ENCODE results near the gene PODN. TPM values are rescaled to one million over a fixed set of nuclear protein-coding genes. Genes with fewer than 3 reads are reported as not detected.

PODN gene
- total RNA-seq, 4 donors from 2014 or later: 88.4 to 197 (median 150) TPM

DNA sequence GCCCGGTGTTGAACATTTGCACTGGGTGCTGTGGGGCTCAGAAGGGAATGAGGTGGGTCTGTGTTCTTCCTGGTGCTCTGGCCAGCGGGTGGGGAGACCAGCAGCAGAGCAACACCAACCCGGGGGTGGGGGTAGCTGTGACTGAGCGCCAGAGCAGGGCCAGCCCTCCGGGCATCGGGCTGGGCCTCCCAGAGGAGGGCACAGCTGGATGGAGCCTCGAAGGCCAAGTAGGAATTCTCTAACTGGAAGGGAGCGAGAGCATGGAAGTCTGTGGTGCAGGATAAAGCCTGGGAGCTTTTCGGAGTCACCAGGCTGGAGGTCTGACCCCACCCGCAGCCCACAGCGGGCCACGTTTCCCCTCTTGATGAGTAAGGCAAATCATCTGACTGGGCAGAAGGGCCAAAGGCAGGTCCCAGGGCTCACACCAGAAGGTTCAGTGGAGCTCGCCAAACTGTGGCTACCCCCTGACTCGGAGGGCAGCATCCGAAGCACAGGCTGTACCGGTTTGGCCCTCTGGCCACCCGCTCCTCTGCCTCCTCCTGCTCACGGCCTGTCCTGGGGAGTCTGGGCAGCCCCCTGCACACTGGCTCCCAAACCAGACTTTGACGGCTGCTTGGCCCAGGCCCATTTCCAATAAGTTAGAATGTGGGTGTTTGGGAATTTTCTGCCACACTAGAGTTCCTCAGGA, 61.6 kb downstream of the PODN start:
- TF ChIP-seq, protein P1, sequence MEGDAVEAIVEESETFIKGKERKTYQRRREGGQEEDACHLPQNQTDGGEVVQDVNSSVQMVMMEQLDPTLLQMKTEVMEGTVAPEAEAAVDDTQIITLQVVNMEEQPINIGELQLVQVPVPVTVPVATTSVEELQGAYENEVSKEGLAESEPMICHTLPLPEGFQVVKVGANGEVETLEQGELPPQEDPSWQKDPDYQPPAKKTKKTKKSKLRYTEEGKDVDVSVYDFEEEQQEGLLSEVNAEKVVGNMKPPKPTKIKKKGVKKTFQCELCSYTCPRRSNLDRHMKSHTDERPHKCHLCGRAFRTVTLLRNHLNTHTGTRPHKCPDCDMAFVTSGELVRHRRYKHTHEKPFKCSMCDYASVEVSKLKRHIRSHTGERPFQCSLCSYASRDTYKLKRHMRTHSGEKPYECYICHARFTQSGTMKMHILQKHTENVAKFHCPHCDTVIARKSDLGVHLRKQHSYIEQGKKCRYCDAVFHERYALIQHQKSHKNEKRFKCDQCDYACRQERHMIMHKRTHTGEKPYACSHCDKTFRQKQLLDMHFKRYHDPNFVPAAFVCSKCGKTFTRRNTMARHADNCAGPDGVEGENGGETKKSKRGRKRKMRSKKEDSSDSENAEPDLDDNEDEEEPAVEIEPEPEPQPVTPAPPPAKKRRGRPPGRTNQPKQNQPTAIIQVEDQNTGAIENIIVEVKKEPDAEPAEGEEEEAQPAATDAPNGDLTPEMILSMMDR (IDR thresholded peaks at IDR 0.05; ENCODE audit: low read depth): no peak

DNA sequence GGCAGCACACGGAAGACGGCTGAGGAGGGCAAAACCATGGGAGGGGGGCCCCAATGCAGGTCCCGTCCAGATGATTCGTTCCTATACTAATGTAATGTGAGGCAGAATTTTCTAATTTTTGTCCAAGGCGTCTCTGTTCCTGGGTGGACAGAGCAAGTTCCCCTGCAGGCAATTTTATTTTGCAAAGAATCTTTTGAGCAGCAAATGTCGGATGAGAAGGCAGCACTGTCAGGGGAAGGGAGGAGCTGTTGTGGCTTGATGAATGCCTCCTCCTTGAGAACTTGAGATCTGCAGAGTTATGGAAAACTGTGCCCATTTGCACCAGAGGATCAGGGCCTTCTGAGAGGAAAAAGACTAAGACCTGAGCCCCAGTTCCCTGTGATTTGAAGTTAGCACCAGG, 63.1 kb downstream of the PODN start:
- TF ChIP-seq, protein P1 (IDR thresholded peaks at IDR 0.05; ENCODE audit: low read depth): no peak

DNA sequence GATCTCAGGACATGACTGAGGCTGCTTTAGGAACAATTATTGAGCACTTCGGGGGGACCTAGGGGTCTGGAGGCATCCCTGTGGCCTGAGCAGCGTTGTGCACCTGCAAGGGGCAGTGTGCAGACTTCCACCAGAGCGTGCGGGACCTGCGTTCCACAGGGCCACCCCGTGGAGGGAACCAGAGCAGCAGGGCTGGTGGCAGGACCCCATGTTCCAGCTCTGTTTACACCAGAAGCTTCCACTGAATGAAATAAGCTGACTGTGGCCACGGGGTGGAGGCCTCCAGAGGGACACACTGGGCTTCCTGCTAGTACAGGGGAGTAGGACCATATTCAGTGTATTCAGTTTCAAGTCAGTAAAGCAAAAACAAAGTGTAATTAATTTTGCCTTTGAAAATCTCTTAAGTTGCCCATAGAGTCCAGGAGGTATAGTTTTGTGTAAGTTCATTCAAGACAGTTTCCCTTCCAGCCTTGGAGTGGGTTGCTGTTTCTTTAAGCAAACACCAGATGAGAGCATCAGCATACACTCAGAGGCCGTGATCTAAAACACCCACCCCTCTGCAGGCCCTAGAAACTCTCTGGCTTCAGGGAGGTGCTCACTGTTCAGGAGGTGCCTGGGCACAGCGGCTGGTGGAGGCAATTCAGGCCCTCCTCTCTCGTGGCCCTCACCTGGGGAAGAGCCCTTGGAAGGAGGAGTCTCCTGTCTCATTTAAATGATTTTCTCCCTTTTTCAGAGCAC, 63.8 kb downstream of the PODN start:
- TF ChIP-seq, protein P1 (IDR thresholded peaks at IDR 0.05; ENCODE audit: low read depth): no peak

DNA sequence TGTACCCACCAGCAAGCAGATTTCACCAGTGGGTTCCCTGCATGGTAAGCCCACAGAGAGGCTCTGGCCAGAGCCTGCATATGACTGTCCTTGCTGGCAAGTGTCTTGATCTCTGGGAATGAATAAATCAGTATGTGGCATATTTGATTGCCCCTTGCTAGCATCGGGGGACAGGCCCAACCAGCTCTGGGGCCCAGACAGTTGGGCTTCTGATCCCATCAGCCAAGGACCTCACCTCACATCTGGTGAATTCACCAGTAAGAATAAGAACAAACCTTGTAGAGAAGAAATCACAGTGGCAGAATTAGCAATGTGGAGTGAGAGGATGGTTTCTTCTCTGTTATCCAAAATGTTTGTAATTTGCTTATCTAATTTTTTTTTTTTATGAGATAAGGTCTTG, 64.5 kb downstream of the PODN start:
- TF ChIP-seq, protein P1 (IDR thresholded peaks at IDR 0.05; ENCODE audit: low read depth): no peak

DNA sequence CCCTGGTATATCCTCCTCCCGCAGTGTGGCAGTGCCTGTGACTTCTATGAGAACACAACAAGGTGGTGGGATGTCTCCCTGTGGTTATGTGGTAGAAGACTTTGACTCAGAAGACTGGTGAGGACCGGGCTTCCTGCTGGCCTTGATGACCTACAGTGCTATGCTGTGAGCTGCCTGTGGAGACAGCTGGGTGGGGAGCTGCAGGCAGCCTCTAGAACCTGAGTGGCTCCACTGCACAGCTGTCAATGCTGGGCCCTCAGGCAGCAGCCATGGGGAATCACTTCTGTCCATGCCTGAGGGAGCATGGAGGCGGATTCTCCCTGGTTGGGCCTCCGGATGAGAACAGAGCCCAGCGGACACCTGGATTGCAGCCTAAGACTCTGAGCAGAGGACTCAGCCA, 65.5 kb downstream of the PODN start:
- TF ChIP-seq, protein P1 (IDR thresholded peaks at IDR 0.05; ENCODE audit: low read depth): no peak

DNA sequence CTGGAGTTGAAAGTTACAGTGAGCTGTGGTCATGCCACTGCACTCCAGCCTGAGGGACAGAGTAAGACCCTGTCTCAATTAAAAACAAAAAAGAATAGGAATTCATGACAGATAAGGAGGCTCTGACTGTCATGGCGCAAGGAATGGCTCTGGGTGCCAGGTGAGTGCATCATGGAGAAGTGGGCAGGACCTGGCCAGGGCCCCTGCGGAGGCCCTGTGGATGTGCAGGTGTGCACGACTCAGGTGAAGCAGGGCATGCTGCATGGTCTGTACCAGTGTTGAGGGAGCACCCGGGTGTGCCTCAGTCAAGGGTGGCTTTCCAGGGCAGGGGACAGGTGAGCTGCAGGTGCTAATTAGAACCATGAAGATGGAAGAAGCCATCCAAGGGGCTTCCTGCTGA, 66.4 kb downstream of the PODN start:
- TF ChIP-seq, protein P1 (IDR thresholded peaks at IDR 0.05; ENCODE audit: low read depth): no peak

DNA sequence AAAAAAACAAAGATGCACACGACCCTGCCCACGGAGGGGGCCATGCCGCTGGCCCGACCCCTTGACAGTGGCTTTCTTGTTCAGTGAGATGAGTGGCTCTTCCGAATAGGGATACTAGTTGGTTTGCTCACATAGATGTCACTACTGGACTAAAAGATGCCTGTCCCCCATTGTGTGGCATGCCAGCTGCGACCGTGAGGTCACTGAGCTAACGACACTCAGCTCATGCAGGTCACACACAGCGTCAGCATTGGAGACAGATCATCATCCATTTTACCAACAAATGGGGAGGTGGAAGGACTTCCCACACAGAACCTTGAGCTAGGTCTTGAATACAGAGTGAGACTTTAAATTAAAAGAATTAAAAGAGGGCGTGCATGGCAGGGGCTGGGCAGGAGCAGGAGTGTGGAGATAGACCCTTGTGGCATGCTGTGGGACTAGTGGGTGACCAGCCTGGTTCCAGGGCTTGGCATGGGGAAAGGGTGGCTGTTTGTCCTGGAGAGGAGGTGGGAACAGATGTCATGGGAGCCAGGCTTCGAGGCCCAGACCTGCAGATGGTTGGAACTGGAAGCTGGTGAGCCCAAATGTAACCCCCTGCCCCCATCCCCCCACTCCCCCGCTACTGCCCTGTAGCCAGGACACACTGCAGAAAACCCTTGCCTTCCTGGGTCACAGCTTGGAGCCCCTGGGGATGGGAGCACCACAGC, 68.0 kb downstream of the PODN start:
- TF ChIP-seq, protein P1 (IDR thresholded peaks at IDR 0.05; ENCODE audit: low read depth): no peak
